ENCODE results near the gene FAN1. TPM values are rescaled to one million over a fixed set of nuclear protein-coding genes. Genes with fewer than 3 reads are reported as not detected.

Gene FAN1
- total RNA-seq, 1 donor from 2014 or later, result 35.3 TPM

DNA sequence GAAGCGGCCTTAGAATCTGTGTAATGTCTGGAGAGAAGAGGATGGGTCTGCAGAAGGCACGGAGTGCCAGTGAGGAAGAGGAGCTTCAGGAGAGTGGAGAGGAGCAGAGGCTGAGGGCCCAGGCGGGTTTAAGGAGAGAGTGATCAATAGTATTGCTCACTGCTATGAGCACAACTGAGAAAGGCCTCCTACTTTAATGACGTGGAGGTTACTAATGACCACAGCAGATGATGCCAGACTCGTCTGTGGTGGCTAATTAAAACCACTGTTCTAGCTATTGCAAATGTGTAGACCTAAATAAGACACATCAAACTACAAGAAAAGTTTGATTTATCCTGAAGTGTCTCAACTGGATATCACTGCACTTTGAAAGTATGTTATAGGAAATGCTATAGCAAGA lies 54.5 kb downstream of the FAN1 start:
- TF ChIP-seq EZH2phosphoT487 (IDR thresholded peaks at IDR 0.05) (no peak), EZH2 (IDR thresholded peaks at IDR 0.05) (no peak)
- TF ChIP-seq, protein P1, sequence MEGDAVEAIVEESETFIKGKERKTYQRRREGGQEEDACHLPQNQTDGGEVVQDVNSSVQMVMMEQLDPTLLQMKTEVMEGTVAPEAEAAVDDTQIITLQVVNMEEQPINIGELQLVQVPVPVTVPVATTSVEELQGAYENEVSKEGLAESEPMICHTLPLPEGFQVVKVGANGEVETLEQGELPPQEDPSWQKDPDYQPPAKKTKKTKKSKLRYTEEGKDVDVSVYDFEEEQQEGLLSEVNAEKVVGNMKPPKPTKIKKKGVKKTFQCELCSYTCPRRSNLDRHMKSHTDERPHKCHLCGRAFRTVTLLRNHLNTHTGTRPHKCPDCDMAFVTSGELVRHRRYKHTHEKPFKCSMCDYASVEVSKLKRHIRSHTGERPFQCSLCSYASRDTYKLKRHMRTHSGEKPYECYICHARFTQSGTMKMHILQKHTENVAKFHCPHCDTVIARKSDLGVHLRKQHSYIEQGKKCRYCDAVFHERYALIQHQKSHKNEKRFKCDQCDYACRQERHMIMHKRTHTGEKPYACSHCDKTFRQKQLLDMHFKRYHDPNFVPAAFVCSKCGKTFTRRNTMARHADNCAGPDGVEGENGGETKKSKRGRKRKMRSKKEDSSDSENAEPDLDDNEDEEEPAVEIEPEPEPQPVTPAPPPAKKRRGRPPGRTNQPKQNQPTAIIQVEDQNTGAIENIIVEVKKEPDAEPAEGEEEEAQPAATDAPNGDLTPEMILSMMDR (IDR thresholded peaks at IDR 0.05), result no peak
- Mint-ChIP-seq H3K27me3 (ENCODE audit: insufficient read depth, low read depth) (no peaks in the 10 kb centered on the region), H3K9me3 (no peaks in the 10 kb centered on the region), H3K4me3 (no peak overlapping the region), H3K4me1 (no peaks in the 10 kb centered on the region), H3K36me3 (peaks cover 32% of the 10 kb centered on the region), H3K27ac (no peak overlapping the region)
- no peak overlapping the region for H3K4me3 ChIP-seq
- no peaks in the 10 kb centered on the region for H3K27me3 ChIP-seq
- no peak overlapping the region for H3K9ac ChIP-seq
- no peak for DNase-seq (ENCODE audit: low spot score)
- H3K27ac ChIP-seq, result no peak overlapping the region
- no peaks in the 10 kb centered on the region for H3F3A ChIP-seq (ENCODE audit: low read depth)
- no peak overlapping the region for H3K4me2 ChIP-seq
- H2AFZ ChIP-seq (replicated peaks), result no peak overlapping the region
- H3K36me3 ChIP-seq, result no peaks in the 10 kb centered on the region
- H4K20me1 ChIP-seq (ENCODE audit: low read depth), result no peaks in the 10 kb centered on the region
- no peaks in the 10 kb centered on the region for H3K4me1 ChIP-seq
- H3K9me3 ChIP-seq (ENCODE audit: low read depth), result no peaks in the 10 kb centered on the region
- H3K79me2 ChIP-seq (ENCODE audit: low read depth), result no peaks in the 10 kb centered on the region

DNA sequence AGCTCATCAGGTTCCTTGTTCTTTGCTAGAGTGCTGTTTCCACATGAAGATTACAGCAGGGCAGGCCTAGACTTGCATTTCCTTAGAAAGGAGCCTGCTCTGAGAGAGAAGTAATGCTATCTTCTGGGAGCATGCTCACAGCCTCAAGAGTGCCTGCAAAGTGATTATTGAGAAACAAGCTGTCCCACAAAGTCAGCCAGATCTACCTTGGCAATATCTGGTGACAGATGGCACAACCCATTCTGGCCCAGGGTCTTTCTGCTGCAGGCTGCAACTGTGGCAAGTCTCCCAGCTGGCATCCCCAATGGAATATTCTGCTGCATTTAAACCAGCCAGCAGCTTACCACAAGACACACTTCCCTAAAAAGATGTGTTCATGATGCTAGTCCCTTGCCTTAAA lies 58.4 kb downstream of the FAN1 start:
- TF ChIP-seq EZH2 (IDR thresholded peaks at IDR 0.05), result no peak
- no peak for TF ChIP-seq EZH2phosphoT487 (IDR thresholded peaks at IDR 0.05)
- TF ChIP-seq, protein P1 (IDR thresholded peaks at IDR 0.05), result no peak
- H4K20me1 ChIP-seq (ENCODE audit: low read depth), result no peaks in the 10 kb centered on the region
- no peak overlapping the region for H3K27ac ChIP-seq
- H3K36me3 ChIP-seq, result no peaks in the 10 kb centered on the region
- H3K9me3 ChIP-seq (ENCODE audit: low read depth), result no peaks in the 10 kb centered on the region
- H3K4me3 ChIP-seq, result no peak overlapping the region
- DNase-seq (ENCODE audit: low spot score), result no peak
- Mint-ChIP-seq H3K27ac (no peak overlapping the region), H3K9me3 (no peaks in the 10 kb centered on the region), H3K4me3 (no peak overlapping the region), H3K4me1 (no peaks in the 10 kb centered on the region), H3K36me3 (peaks cover 19% of the 10 kb centered on the region), H3K27me3 (ENCODE audit: insufficient read depth, low read depth) (no peaks in the 10 kb centered on the region)
- no peak overlapping the region for H3K4me2 ChIP-seq
- no peaks in the 10 kb centered on the region for H3K27me3 ChIP-seq
- no peaks in the 10 kb centered on the region for H3K4me1 ChIP-seq
- no peak overlapping the region for H3K9ac ChIP-seq
- H3F3A ChIP-seq (ENCODE audit: low read depth), result no peaks in the 10 kb centered on the region
- no peak overlapping the region for H2AFZ ChIP-seq (replicated peaks)
- no peaks in the 10 kb centered on the region for H3K79me2 ChIP-seq (ENCODE audit: low read depth)

DNA sequence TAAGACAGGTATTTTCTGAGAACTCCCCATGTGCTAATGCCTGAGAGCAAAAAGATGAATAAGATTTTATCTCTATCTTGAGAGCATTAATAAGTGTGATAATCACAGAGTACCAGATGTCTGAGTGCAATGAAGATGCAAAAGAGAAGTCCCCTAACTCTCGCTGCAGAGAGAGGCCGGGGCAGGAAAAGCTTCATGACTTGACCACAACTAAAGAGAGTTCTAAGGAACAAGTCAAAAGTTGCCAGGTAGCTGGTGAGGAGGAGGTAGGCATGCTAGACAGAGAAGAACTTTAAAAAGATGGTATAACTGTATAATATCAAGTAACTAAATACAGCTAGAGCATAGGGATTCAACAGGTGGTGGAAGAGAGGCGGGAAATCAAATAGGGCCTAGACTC lies 58.9 kb downstream of the FAN1 start:
- H3K4me3 Mint-ChIP-seq, result no peak overlapping the region
- H3F3A ChIP-seq (ENCODE audit: low read depth), result no peaks in the 10 kb centered on the region
- no peaks in the 10 kb centered on the region for H3K79me2 ChIP-seq (ENCODE audit: low read depth)
- H3K27ac Mint-ChIP-seq, result peak overlapping the region; percentile 22
- no peaks in the 10 kb centered on the region for H3K27me3 Mint-ChIP-seq (ENCODE audit: insufficient read depth, low read depth)
- no peak overlapping the region for H2AFZ ChIP-seq (replicated peaks)
- H3K4me1 Mint-ChIP-seq, result no peaks in the 10 kb centered on the region
- no peaks in the 10 kb centered on the region for H4K20me1 ChIP-seq (ENCODE audit: low read depth)
- TF ChIP-seq, protein P1 (IDR thresholded peaks at IDR 0.05), result no peak
- TF ChIP-seq EZH2phosphoT487 (IDR thresholded peaks at IDR 0.05) (no peak), EZH2 (IDR thresholded peaks at IDR 0.05) (no peak)
- H3K36me3 Mint-ChIP-seq, result peaks cover 16% of the 10 kb centered on the region
- no peak overlapping the region for H3K4me3 ChIP-seq
- no peaks in the 10 kb centered on the region for H3K27me3 ChIP-seq
- H3K9me3 Mint-ChIP-seq, result no peaks in the 10 kb centered on the region
- no peaks in the 10 kb centered on the region for H3K4me1 ChIP-seq
- H3K27ac ChIP-seq, result no peak overlapping the region
- DNase-seq (ENCODE audit: low spot score), result no peak
- no peak overlapping the region for H3K4me2 ChIP-seq
- no peaks in the 10 kb centered on the region for H3K36me3 ChIP-seq
- no peak overlapping the region for H3K9ac ChIP-seq
- no peaks in the 10 kb centered on the region for H3K9me3 ChIP-seq (ENCODE audit: low read depth)

All from neural progenitor cell (in vitro differentiated cells).